ENCODE measurements around the gene MAP3K15. TPM values are rescaled to one million over a fixed set of nuclear protein-coding genes. Genes with fewer than 3 reads are reported as not detected.

The MAP3K15 gene
- total RNA-seq, 1 experiment from 2014 or later, result 3.8 TPM

- Mint-ChIP-seq H3K36me3 (no peaks in the 10 kb centered on the region), H3K27ac (no peak overlapping the region), H3K27me3 (ENCODE audit: low read depth) (no peaks in the 10 kb centered on the region), H3K4me3 (no peak overlapping the region), H3K9me3 (no peaks in the 10 kb centered on the region), H3K4me1 (no peaks in the 10 kb centered on the region)
- DNase-seq (ENCODE audit: low spot score) (no peak), ATAC-seq (no peak)
- POLR2A ChIA-PET, result no interaction called here
- TF ChIP-seq SOX15 (CRISPR knock-in tag; IDR thresholded peaks at IDR 0.05) (no peak), OVOL2 (CRISPR knock-in tag; IDR thresholded peaks at IDR 0.05; ENCODE audit: borderline replicate concordance) (no peak), PRDM15 (CRISPR knock-in tag; IDR thresholded peaks at IDR 0.05) (no peak), GABPB1 (CRISPR knock-in tag; IDR thresholded peaks at IDR 0.05) (no peak), IRF1 (CRISPR knock-in tag; IDR thresholded peaks at IDR 0.05) (no peak), JUN (CRISPR knock-in tag; IDR thresholded peaks at IDR 0.05) (no peak), CREM (CRISPR knock-in tag; IDR thresholded peaks at IDR 0.05) (no peak)
- TF ChIP-seq, protein P1, sequence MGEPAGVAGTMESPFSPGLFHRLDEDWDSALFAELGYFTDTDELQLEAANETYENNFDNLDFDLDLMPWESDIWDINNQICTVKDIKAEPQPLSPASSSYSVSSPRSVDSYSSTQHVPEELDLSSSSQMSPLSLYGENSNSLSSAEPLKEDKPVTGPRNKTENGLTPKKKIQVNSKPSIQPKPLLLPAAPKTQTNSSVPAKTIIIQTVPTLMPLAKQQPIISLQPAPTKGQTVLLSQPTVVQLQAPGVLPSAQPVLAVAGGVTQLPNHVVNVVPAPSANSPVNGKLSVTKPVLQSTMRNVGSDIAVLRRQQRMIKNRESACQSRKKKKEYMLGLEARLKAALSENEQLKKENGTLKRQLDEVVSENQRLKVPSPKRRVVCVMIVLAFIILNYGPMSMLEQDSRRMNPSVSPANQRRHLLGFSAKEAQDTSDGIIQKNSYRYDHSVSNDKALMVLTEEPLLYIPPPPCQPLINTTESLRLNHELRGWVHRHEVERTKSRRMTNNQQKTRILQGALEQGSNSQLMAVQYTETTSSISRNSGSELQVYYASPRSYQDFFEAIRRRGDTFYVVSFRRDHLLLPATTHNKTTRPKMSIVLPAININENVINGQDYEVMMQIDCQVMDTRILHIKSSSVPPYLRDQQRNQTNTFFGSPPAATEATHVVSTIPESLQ (CRISPR knock-in tag; IDR thresholded peaks at IDR 0.05), result no peak
- TF ChIP-seq, protein P2, sequence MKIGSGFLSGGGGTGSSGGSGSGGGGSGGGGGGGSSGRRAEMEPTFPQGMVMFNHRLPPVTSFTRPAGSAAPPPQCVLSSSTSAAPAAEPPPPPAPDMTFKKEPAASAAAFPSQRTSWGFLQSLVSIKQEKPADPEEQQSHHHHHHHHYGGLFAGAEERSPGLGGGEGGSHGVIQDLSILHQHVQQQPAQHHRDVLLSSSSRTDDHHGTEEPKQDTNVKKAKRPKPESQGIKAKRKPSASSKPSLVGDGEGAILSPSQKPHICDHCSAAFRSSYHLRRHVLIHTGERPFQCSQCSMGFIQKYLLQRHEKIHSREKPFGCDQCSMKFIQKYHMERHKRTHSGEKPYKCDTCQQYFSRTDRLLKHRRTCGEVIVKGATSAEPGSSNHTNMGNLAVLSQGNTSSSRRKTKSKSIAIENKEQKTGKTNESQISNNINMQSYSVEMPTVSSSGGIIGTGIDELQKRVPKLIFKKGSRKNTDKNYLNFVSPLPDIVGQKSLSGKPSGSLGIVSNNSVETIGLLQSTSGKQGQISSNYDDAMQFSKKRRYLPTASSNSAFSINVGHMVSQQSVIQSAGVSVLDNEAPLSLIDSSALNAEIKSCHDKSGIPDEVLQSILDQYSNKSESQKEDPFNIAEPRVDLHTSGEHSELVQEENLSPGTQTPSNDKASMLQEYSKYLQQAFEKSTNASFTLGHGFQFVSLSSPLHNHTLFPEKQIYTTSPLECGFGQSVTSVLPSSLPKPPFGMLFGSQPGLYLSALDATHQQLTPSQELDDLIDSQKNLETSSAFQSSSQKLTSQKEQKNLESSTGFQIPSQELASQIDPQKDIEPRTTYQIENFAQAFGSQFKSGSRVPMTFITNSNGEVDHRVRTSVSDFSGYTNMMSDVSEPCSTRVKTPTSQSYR (CRISPR knock-in tag; IDR thresholded peaks at IDR 0.05), result no peak
- TF ChIP-seq, protein P3, sequence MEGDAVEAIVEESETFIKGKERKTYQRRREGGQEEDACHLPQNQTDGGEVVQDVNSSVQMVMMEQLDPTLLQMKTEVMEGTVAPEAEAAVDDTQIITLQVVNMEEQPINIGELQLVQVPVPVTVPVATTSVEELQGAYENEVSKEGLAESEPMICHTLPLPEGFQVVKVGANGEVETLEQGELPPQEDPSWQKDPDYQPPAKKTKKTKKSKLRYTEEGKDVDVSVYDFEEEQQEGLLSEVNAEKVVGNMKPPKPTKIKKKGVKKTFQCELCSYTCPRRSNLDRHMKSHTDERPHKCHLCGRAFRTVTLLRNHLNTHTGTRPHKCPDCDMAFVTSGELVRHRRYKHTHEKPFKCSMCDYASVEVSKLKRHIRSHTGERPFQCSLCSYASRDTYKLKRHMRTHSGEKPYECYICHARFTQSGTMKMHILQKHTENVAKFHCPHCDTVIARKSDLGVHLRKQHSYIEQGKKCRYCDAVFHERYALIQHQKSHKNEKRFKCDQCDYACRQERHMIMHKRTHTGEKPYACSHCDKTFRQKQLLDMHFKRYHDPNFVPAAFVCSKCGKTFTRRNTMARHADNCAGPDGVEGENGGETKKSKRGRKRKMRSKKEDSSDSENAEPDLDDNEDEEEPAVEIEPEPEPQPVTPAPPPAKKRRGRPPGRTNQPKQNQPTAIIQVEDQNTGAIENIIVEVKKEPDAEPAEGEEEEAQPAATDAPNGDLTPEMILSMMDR (IDR thresholded peaks at IDR 0.05), result no peak
- CTCF ChIA-PET, result no interaction called here
Observed at GRCh38 chrX:19557822-19558221, 42.5 kb upstream of the MAP3K15 start.

DNA sequence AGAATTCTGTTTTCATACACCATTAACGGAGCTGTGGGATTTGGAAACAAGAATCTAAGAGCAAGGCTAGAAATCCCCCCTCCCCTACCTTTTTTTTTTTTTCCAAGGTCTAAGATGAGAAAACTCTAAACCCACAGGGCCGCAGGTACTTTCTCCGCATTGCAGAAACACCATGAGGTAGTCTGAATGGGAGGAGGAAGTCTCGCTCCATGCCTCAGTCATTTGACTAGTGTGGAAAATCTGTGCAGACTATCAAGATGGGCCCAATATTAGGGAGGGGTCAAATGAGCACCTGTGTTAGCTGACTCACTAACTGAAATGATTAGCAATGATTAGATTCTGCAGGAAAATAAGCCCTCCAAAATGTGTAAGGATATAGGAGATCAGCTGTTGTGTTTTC, 40.9 kb upstream of the MAP3K15 start:
- CTCF ChIA-PET, result interaction anchor here (1.5 kb wide), 1 partner anchor 11 kb away, joined by 3 read pairs; no protein-coding TSS in a partner anchor
- Mint-ChIP-seq H3K4me1 (no peaks in the 10 kb centered on the region), H3K9me3 (no peaks in the 10 kb centered on the region), H3K27me3 (ENCODE audit: low read depth) (no peaks in the 10 kb centered on the region), H3K4me3 (no peak overlapping the region), H3K27ac (no peak overlapping the region), H3K36me3 (no peaks in the 10 kb centered on the region)
- POLR2A ChIA-PET, result interaction anchor here (0.7 kb wide), 2 partner anchors 101 to 394 kb away, joined by 3 read pairs; no protein-coding TSS in a partner anchor
- DNase-seq (ENCODE audit: low spot score), result no peak
- ATAC-seq, result no peak
- no peak for TF ChIP-seq ZNF232 (CRISPR knock-in tag; IDR thresholded peaks at IDR 0.05)
- TF ChIP-seq, protein P1 (CRISPR knock-in tag; IDR thresholded peaks at IDR 0.05), result no peak
- TF ChIP-seq FOXJ3 (CRISPR knock-in tag; IDR thresholded peaks at IDR 0.05; ENCODE audit: borderline replicate concordance), result no peak
- TF ChIP-seq NFYB (CRISPR knock-in tag; conservative IDR thresholded peaks at IDR 0.05; ENCODE audit: low read depth), result no peak
- no peak for TF ChIP-seq NFE2L1 (CRISPR knock-in tag; IDR thresholded peaks at IDR 0.05)
- no peak for TF ChIP-seq JAZF1 (CRISPR knock-in tag; IDR thresholded peaks at IDR 0.05)
- TF ChIP-seq, protein P4, sequence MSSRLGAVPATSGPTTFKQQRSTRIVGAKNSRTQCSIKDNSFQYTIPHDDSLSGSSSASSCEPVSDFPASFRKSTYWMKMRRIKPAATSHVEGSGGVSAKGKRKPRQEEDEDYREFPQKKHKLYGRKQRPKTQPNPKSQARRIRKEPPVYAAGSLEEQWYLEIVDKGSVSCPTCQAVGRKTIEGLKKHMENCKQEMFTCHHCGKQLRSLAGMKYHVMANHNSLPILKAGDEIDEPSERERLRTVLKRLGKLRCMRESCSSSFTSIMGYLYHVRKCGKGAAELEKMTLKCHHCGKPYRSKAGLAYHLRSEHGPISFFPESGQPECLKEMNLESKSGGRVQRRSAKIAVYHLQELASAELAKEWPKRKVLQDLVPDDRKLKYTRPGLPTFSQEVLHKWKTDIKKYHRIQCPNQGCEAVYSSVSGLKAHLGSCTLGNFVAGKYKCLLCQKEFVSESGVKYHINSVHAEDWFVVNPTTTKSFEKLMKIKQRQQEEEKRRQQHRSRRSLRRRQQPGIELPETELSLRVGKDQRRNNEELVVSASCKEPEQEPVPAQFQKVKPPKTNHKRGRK (CRISPR knock-in tag; IDR thresholded peaks at IDR 0.05; ENCODE audit: borderline replicate concordance), result no peak

Data from WTC11 (cell line).